ENCODE data around the gene USP24.
"Not testable (repeated sequence)": the region's sequence is repeated elsewhere in the genome, so short reads cannot be mapped to it uniquely, and the experiment has no call there.

The USP24 gene

GRCh38 chr1:55050283-55050682, 164.9 kb downstream of the USP24 start:
- DNase-seq = no peak

GRCh38 chr1:55049914-55050278, 165.3 kb downstream of the USP24 start:
- no peak for DNase-seq

DNA sequence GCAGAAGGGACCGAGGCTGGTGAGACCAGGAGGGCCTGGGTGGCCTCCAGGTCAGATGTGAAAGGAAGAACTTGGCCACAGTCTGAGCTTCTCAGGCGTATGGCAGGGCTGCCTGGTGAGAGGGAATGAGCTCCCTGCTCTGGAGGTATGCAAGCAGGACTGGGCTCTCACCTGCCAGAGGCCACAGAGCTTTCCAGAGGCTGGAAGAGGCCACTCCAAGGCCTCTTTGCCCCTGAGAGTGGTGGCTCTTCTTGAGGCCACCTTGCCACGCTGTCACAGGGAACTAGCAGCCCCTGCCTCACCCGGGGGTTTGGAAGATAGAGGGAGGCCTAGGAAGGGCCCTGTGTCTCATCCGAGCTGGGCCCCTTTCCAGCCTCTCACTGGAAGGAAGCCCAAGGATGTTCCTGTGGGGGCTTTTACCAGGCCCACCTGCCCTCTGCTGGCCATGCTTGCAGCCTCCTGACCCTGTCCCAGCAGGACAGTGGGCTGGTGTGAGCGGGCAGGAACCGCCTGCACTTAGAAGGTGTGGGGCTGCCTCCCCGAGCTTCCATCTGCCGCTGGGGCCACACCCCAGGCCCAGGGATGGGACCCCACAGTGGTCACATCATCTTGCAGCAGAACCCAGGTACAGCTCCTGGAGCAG, 165.8 kb downstream of the USP24 start:
- no peak for DNase-seq

GRCh38 chr1:55048453-55049270, 166.5 kb downstream of the USP24 start:
- no peak for DNase-seq

- no peak for DNase-seq
Observed at GRCh38 chr1:55047611-55048010, 167.6 kb downstream of the USP24 start.

- DNase-seq = no peak
Observed at GRCh38 chr1:55046871-55047270, 168.3 kb downstream of the USP24 start.

- no peak for DNase-seq
Observed at GRCh38 chr1:55045430-55045829, 169.7 kb downstream of the USP24 start.

- no peak for DNase-seq
Observed at GRCh38 chr1:55044617-55045397, 170.4 kb downstream of the USP24 start.

GRCh38 chr1:55043726-55044125, 171.4 kb downstream of the USP24 start:
- DNase-seq = no peak

- no peak for DNase-seq
Observed at GRCh38 chr1:55043011-55043410, 172.2 kb downstream of the USP24 start.

GRCh38 chr1:55041613-55042012, 173.6 kb downstream of the USP24 start:
- no peak for DNase-seq

DNA sequence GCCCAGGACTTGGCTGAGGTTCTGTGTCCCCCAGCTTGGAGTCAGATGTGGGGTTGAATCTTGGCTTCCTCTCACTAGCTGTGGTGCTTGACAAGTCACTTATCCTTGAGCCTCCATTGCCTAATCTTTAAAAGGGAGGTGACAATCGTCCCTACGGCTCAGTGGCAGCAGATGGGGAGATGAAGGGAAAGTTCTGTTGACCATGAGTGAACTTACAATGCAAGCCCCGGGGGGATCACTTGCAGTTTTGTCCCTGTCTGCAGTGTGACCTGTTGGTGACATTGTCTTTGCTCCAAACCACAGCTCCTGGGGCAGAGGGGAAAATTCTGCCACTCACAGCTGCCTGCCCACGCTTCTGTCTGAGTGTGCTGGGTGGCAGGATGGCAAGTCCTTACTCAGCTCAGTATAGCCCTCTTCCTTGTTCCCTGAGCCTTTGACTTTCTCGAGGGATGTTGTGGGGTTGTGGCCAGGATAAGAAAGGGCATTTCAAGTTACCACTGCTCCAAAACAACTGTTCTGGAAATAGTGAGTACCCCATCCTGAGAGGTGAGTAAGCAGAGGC, 174.2 kb downstream of the USP24 start:
- DNase-seq = no peak

GRCh38 chr1:55040083-55040932, 174.9 kb downstream of the USP24 start:
- DNase-seq = no peak

DNA sequence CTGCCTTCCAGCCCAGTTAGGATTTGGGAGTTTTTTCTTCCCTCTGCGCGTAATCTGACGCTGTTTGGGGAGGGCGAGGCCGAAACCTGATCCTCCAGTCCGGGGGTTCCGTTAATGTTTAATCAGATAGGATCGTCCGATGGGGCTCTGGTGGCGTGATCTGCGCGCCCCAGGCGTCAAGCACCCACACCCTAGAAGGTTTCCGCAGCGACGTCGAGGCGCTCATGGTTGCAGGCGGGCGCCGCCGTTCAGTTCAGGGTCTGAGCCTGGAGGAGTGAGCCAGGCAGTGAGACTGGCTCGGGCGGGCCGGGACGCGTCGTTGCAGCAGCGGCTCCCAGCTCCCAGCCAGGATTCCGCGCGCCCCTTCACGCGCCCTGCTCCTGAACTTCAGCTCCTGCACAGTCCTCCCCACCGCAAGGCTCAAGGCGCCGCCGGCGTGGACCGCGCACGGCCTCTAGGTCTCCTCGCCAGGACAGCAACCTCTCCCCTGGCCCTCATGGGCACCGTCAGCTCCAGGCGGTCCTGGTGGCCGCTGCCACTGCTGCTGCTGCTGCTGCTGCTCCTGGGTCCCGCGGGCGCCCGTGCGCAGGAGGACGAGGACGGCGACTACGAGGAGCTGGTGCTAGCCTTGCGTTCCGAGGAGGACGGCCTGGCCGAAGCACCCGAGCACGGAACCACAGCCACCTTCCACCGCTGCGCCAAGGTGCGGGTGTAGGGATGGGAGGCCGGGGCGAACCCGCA, 175.7 kb downstream of the USP24 start, which contains the start of gene PCSK9:
Gene PCSK9, plus strand, starts transcription at position 207 of the 741 bp plus-strand sequence. Its CDS starts 290 bp downstream, at position 497.
- DNase-seq = peak; percentile 88

DNA sequence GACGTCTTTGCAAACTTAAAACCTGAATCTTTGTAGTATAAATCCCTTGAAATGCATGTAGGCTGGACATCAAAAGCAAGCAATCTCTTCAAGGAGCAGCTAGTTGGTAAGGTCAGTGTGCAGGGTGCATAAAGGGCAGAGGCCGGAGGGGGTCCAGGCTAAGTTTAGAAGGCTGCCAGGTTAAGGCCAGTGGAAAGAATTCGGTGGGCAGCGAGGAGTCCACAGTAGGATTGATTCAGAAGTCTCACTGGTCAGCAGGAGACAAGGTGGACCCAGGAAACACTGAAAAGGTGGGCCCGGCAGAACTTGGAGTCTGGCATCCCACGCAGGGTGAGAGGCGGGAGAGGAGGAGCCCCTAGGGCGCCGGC, 176.2 kb downstream of the USP24 start:
- DNase-seq = no peak

GRCh38 chr1:55038552-55038838, 176.7 kb downstream of the USP24 start:
- DNase-seq = no peak

- DNase-seq = no peak
Observed at GRCh38 chr1:55037733-55038551, 177.2 kb downstream of the USP24 start.

DNA sequence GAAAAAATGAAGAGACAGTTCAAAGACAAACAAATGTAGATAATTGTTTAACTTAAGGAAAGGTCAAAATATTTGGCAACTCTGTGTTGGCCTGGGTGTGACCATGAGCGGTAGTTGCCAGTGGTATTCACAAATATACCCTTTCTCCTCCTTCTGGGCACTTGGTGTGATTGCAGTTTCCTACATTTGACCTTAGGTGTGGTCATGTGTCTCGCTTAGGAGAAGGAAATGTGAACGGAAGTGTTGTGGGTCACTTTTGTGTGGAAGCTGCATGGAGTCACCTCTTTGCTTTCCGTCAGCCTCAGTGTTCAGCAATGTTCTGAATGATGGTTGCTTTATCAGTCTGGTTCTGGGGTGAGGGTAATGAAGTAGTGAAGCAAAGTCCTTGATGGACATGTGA, 179.3 kb downstream of the USP24 start:
- DNase-seq = peak; percentile 52

GRCh38 chr1:55034476-55035133, 180.6 kb downstream of the USP24 start:
- no peak for DNase-seq

DNA sequence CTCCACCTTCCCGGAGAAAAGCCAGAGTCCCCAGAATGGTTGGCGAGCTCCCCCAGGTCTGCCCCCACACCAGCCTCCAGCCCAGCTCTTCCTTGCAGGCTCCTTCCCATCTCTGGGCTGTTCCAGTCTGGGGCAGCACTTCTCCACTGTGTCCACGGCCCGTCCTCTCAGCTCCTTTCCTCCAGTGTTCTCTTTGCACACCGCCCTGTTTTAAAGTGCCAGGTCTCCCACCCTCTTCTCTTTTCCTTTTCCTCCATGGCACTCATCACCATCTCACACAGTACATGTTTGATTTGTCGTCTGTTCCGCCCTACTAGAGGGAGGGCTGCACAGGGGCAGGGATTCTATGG, 181.9 kb downstream of the USP24 start:
- DNase-seq = no peak

- DNase-seq = not testable (repeated sequence)
Observed at GRCh38 chr1:55031098-55031497, 184.1 kb downstream of the USP24 start.

Measured in hematopoietic multipotent progenitor cell treated with erythropoietin and hydrocortisone succinate and interleukin-3 and kit ligand, for 8 days (in vitro differentiated cells).